SU-DHL-6 (cell line): Measurements from ENCODE around the gene DCLK1.

Experiments
- H2AFZ ChIP-seq: fragments of 200-600 bp; sonication (generic); 2 replicates; pipeline ENCODE4 v1.6.1; 2014; ENCODE audit warnings: low read depth, mild to moderate bottlenecking, moderate library complexity, mixed read lengths, antibody characterized with exemption, low read length; ENCODE audit not compliant: severe bottlenecking
- H3F3A ChIP-seq: fragments of 200-600 bp; shearing (Covaris generic); 2 replicates; pipeline ENCODE4 v1.6.0; 2016; ENCODE audit warnings: antibody characterized with exemption, mild to moderate bottlenecking; ENCODE audit not compliant: insufficient read depth
- H3K27ac ChIP-seq: fragments of 200-600 bp; sonication (generic); 2 replicates; pipeline ENCODE4 v1.5.1; 2016; ENCODE audit warnings: low read depth, mild to moderate bottlenecking, low read length, moderate library complexity, mixed read lengths
- H3K27me3 ChIP-seq: fragments of 200-600 bp; sonication (generic), shearing (Covaris generic); 2 replicates; pipeline ENCODE4 v1.6.0; 2014; ENCODE audit warnings: mild to moderate bottlenecking, low read length
- H3K36me3 ChIP-seq: fragments of 200-600 bp; sonication (generic); 2 replicates; pipeline ENCODE4 v1.6.1; 2014; ENCODE audit warnings: mild to moderate bottlenecking, low read length, mixed read lengths
- H3K4me2 ChIP-seq: fragments of 300-600, 200-600 bp; shearing (Covaris generic), sonication (generic); 2 replicates; pipeline ENCODE4 v1.6.0; 2014; ENCODE audit warnings: low read length, low read depth, mild to moderate bottlenecking; ENCODE audit not compliant: poor library complexity, severe bottlenecking
- H3K4me3 ChIP-seq: fragments of 200-600 bp; sonication (generic); 2 replicates; pipeline ENCODE4 v1.5.1; 2014; ENCODE audit warnings: antibody characterized with exemption, low read length, mild to moderate bottlenecking, mixed read lengths; ENCODE audit not compliant: insufficient read depth, poor library complexity, severe bottlenecking
- H3K79me2 ChIP-seq: fragments of 200-600 bp; sonication (generic); 2 replicates; pipeline ENCODE4 v1.6.1; 2014; ENCODE audit warnings: mild to moderate bottlenecking, low read length, moderate library complexity; ENCODE audit not compliant: insufficient read depth
- H3K9ac ChIP-seq: fragments of 200-600 bp; sonication (generic); 2 replicates; pipeline ENCODE4 v1.7.0; 2014; ENCODE audit warnings: mild to moderate bottlenecking, low read length
- H3K9me2 ChIP-seq: fragments of 200-600 bp; sonication (generic); replicated peaks from 2 replicates; pipeline ENCODE4 v1.6.1; 2014; ENCODE audit warnings: low read length; ENCODE audit not compliant: insufficient read depth
- H3K9me3 ChIP-seq: fragments of 200-600 bp; sonication (generic); 2 replicates; pipeline ENCODE4 v1.6.1; 2014; ENCODE audit warnings: low read length, mixed read lengths; ENCODE audit not compliant: insufficient read depth
- H4K20me1 ChIP-seq: fragments of 200-600 bp; sonication (generic); 2 replicates; pipeline ENCODE4 v1.6.1; 2014; ENCODE audit warnings: low read depth, mild to moderate bottlenecking, antibody characterized with exemption, low read length, moderate library complexity, mixed read lengths
- EZH2phosphoT487 ChIP-seq: fragments of 200-600 bp; sonication (generic), shearing (Covaris generic); conservative IDR thresholded peaks from 2 replicates; pipeline ENCODE4 v1.6.1; 2018; ENCODE audit warnings: mild to moderate bottlenecking, antibody characterized with exemption, low read length, moderate library complexity, mixed read lengths
- TF ChIP-seq, protein P1 (sequence below): fragments of 200-600 bp; sonication (generic); IDR thresholded peaks from one replicate; pipeline ENCODE4 v1.5.1; 2017; ENCODE audit warnings: antibody characterized with exemption, mild to moderate bottlenecking, low read length, moderate library complexity; ENCODE audit not compliant: insufficient read depth, poor library complexity, severe bottlenecking

Gene DCLK1

DNA sequence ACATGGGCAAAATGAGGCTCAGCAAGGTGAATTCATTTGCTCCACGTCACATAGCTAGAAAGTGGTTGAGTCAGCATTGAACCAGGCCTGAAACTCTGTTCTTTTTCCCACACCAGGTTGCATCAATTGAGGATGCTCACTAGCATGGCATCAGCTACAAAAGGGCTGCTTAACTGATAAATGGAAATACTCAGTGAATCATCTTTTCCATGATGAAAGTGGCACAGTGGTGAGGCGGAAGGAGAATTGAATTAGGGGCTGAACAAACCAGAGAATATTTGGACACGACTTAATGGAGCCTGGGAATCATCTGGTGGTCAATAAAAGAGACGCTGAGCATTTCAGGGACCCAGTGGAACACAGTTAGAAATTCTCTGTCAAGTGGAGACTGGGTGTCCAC lies 334.6 kb downstream of the DCLK1 start:
- Histone ChIP-seq H3K36me3 (no peaks in the 10 kb centered on the region), H3K4me3 (no peak overlapping the region), H3K9me2 (no peaks in the 10 kb centered on the region), H3K27ac (no peak overlapping the region), H4K20me1 (no peaks in the 10 kb centered on the region), H3F3A (no peaks in the 10 kb centered on the region), H3K27me3 (no peaks in the 10 kb centered on the region), H3K79me2 (no peaks in the 10 kb centered on the region), H2AFZ (no peak overlapping the region), H3K9me3 (no peaks in the 10 kb centered on the region), H3K9ac (no peak overlapping the region), H3K4me2 (no peak overlapping the region)
- TF ChIP-seq, protein P1, sequence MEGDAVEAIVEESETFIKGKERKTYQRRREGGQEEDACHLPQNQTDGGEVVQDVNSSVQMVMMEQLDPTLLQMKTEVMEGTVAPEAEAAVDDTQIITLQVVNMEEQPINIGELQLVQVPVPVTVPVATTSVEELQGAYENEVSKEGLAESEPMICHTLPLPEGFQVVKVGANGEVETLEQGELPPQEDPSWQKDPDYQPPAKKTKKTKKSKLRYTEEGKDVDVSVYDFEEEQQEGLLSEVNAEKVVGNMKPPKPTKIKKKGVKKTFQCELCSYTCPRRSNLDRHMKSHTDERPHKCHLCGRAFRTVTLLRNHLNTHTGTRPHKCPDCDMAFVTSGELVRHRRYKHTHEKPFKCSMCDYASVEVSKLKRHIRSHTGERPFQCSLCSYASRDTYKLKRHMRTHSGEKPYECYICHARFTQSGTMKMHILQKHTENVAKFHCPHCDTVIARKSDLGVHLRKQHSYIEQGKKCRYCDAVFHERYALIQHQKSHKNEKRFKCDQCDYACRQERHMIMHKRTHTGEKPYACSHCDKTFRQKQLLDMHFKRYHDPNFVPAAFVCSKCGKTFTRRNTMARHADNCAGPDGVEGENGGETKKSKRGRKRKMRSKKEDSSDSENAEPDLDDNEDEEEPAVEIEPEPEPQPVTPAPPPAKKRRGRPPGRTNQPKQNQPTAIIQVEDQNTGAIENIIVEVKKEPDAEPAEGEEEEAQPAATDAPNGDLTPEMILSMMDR = no peak
- TF ChIP-seq EZH2phosphoT487 = no peak

DNA sequence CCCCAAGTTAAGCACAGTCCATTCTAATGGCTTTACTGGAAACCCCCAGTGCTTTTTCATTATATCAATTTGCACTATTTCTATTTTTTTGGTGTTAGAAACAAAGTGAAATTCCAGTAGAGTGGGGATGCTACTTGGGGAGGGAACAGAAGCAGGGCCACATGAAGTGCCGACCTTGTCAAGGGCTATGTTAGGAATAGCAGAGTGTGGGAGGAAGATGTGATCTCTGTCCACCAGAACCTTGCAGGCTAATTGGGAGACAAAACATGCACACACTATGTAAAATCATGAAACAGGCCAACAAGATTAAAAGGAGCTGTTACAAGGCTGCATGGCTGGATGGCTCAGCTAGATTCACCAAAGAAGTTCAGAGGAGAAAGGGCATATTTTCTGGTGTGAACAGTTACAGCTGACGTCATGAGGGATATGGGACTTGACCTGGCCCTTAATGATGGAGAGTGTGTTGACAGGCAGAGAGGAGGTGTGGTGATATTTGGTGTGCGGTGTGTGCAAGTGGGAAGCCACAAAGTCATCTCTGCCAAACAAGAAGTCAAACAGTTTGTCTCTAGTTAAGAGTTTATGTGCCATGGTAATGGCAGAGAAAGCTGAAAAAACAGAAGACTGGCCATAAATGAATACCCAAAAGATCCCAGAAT lies 336.3 kb downstream of the DCLK1 start:
- no peak overlapping the region for H3K4me3 ChIP-seq
- H3K27me3 ChIP-seq = no peaks in the 10 kb centered on the region
- no peak overlapping the region for H3K4me2 ChIP-seq
- H3K79me2 ChIP-seq = no peaks in the 10 kb centered on the region
- H2AFZ ChIP-seq = no peak overlapping the region
- no peaks in the 10 kb centered on the region for H3F3A ChIP-seq
- no peaks in the 10 kb centered on the region for H3K36me3 ChIP-seq
- H3K9me3 ChIP-seq = no peaks in the 10 kb centered on the region
- TF ChIP-seq, protein P1 = no peak
- no peaks in the 10 kb centered on the region for H4K20me1 ChIP-seq
- no peak overlapping the region for H3K27ac ChIP-seq
- no peaks in the 10 kb centered on the region for H3K9me2 ChIP-seq
- H3K9ac ChIP-seq = no peak overlapping the region

DNA sequence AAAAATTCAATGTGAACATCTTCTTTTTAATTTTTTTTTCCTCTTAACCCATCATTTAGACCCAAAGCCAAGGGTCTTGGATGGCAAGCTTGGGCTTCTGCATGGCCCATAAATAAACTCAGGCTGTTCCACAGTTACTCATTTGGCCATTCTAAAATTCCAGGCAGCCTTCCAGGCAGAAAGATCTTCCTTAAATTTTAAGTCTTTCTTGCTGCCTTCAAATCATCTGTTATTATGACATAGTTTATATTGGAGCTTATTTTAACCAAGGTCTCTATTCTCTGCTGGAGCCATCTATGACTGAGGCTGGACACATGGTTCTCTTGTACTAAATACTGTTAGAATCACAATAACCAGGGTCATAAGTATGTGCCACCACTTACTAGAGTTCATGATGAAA lies 337.4 kb downstream of the DCLK1 start:
- TF ChIP-seq EZH2phosphoT487 = no peak
- TF ChIP-seq, protein P1 = no peak
- Histone ChIP-seq H3K4me3 (no peak overlapping the region), H3K27me3 (no peaks in the 10 kb centered on the region), H2AFZ (no peak overlapping the region), H4K20me1 (no peaks in the 10 kb centered on the region), H3K36me3 (no peaks in the 10 kb centered on the region), H3K27ac (no peak overlapping the region), H3K4me2 (no peak overlapping the region), H3K9ac (no peak overlapping the region), H3K9me2 (no peaks in the 10 kb centered on the region), H3K79me2 (no peaks in the 10 kb centered on the region), H3F3A (no peaks in the 10 kb centered on the region), H3K9me3 (no peaks in the 10 kb centered on the region)
